TTC549 (cell line): ENCODE results near the gene BICRA.

Source experiments
- FAIRE-seq: peaks from 2 replicates; lab custom pipeline; 2012; peaks lifted over from hg19 to GRCh38; lab: Jason Lieb, UNC

The BICRA gene

DNA sequence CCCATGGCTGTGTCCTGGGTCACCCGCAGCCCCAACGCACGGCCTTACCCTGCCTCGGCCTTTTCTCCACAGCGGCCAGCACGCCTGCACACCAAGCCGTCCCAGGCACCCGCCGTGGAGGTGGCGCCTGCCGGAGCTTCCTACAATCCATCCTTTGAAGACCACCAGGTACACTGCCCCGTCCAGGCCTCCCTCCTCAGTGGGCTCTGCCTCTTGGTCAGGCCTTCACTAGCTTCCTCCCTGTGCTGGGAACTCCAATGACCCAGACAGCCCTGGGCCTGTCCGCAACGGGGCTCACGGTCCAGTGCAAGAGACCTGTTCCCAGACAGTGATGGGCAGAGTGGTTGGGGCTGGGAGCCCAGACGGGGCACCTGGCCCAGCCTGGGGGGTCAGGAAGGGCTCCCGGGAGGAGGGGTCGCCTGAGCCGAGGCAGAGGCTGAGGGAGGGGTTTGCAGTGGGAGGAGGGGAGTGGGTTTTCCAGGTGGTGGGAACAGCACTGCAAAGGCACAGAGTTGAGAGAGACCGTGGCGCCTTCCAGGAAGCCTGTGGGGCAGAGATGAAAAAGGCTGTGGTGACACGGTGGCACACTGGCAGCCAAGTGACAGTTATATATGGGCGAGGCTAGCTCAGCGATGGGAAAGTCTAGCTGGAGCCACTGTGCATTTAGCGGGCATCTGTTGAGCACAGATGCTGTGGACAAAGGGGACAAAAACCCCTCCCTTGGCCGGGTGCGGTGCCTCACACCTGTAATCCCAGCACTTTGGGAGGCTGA lies 143.7 kb downstream of the BICRA start:
- no peak for FAIRE-seq
